ENCODE results near the gene RNF166.

RNF166 gene

GRCh38 chr16:88706229-88706964 lies at the start of gene RNF166, which contains the start of gene CTU2:
Gene RNF166 (minus strand): TSS chr16:88706408. CDS start chr16:88706325, 83 bp downstream.
Gene CTU2 (plus strand): TSS chr16:88706503. CDS start chr16:88706531, 28 bp downstream.
- Mint-ChIP-seq H3K4me1 (ENCODE audit: low read depth) (peaks cover 52% of the 10 kb centered on the region), H3K27ac (peak within 1 kb of the TSS; percentile 94), H3K27me3 (no peaks in the 10 kb centered on the region), H3K9me3 (no peaks in the 10 kb centered on the region), H3K36me3 (ENCODE audit: low read depth) (peaks cover 8% of the 10 kb centered on the region), H3K4me3 (peak within 1 kb of the TSS; percentile 96)

GRCh38 chr16:88754912-88755744 lies 48.9 kb upstream of the RNF166 start:
- H3K4me3 Mint-ChIP-seq: no peak overlapping the region
- peaks cover 6% of the 10 kb centered on the region for H3K4me1 Mint-ChIP-seq (ENCODE audit: low read depth)
- no peaks in the 10 kb centered on the region for H3K27me3 Mint-ChIP-seq
- H3K36me3 Mint-ChIP-seq (ENCODE audit: low read depth): peaks cover 4% of the 10 kb centered on the region
- no peaks in the 10 kb centered on the region for H3K9me3 Mint-ChIP-seq
- H3K27ac Mint-ChIP-seq: no peak overlapping the region

- Mint-ChIP-seq H3K4me3 (no peak overlapping the region), H3K4me1 (ENCODE audit: low read depth) (peaks cover 6% of the 10 kb centered on the region), H3K27ac (no peak overlapping the region), H3K9me3 (no peaks in the 10 kb centered on the region), H3K36me3 (ENCODE audit: low read depth) (peaks cover 4% of the 10 kb centered on the region), H3K27me3 (no peaks in the 10 kb centered on the region)
These were observed 48.1 kb upstream of the RNF166 start for GRCh38 chr16:88754109-88754911.

- Mint-ChIP-seq H3K27ac (peak overlapping the region; percentile 40), H3K4me3 (no peak overlapping the region), H3K36me3 (ENCODE audit: low read depth) (peaks cover 4% of the 10 kb centered on the region), H3K9me3 (no peaks in the 10 kb centered on the region), H3K27me3 (no peaks in the 10 kb centered on the region), H3K4me1 (ENCODE audit: low read depth) (peaks cover 2% of the 10 kb centered on the region)
These were observed 47.4 kb upstream of the RNF166 start for GRCh38 chr16:88753602-88754001.

- H3K4me3 Mint-ChIP-seq: no peak overlapping the region
- no peaks in the 10 kb centered on the region for H3K9me3 Mint-ChIP-seq
- no peak overlapping the region for H3K27ac Mint-ChIP-seq
- H3K4me1 Mint-ChIP-seq (ENCODE audit: low read depth): peaks cover under 1% of the 10 kb centered on the region
- H3K27me3 Mint-ChIP-seq: no peaks in the 10 kb centered on the region
- peaks cover 4% of the 10 kb centered on the region for H3K36me3 Mint-ChIP-seq (ENCODE audit: low read depth)
These were observed 47.0 kb upstream of the RNF166 start for GRCh38 chr16:88753191-88753590.

- H3K9me3 Mint-ChIP-seq: no peaks in the 10 kb centered on the region
- no peak overlapping the region for H3K4me3 Mint-ChIP-seq
- H3K36me3 Mint-ChIP-seq (ENCODE audit: low read depth): peaks cover 4% of the 10 kb centered on the region
- peaks cover 4% of the 10 kb centered on the region for H3K4me1 Mint-ChIP-seq (ENCODE audit: low read depth)
- no peaks in the 10 kb centered on the region for H3K27me3 Mint-ChIP-seq
- H3K27ac Mint-ChIP-seq: no peak overlapping the region
These were observed 46.3 kb upstream of the RNF166 start for GRCh38 chr16:88752386-88753002.

GRCh38 chr16:88750854-88751253 lies 44.6 kb upstream of the RNF166 start:
- H3K27ac Mint-ChIP-seq: no peak overlapping the region
- H3K27me3 Mint-ChIP-seq: no peaks in the 10 kb centered on the region
- peaks cover 4% of the 10 kb centered on the region for H3K36me3 Mint-ChIP-seq (ENCODE audit: low read depth)
- H3K4me1 Mint-ChIP-seq (ENCODE audit: low read depth): peaks cover 13% of the 10 kb centered on the region
- H3K9me3 Mint-ChIP-seq: no peaks in the 10 kb centered on the region
- H3K4me3 Mint-ChIP-seq: no peak overlapping the region

GRCh38 chr16:88749358-88749757 lies 43.1 kb upstream of the RNF166 start:
- no peaks in the 10 kb centered on the region for H3K9me3 Mint-ChIP-seq
- H3K4me1 Mint-ChIP-seq (ENCODE audit: low read depth): peaks cover 25% of the 10 kb centered on the region
- peaks cover 4% of the 10 kb centered on the region for H3K36me3 Mint-ChIP-seq (ENCODE audit: low read depth)
- H3K27ac Mint-ChIP-seq: no peak overlapping the region
- no peak overlapping the region for H3K4me3 Mint-ChIP-seq
- no peaks in the 10 kb centered on the region for H3K27me3 Mint-ChIP-seq

GRCh38 chr16:88748364-88748763 lies 42.2 kb upstream of the RNF166 start:
- H3K27me3 Mint-ChIP-seq: no peaks in the 10 kb centered on the region
- peaks cover 4% of the 10 kb centered on the region for H3K36me3 Mint-ChIP-seq (ENCODE audit: low read depth)
- peaks cover 30% of the 10 kb centered on the region for H3K4me1 Mint-ChIP-seq (ENCODE audit: low read depth)
- no peak overlapping the region for H3K27ac Mint-ChIP-seq
- no peak overlapping the region for H3K4me3 Mint-ChIP-seq
- H3K9me3 Mint-ChIP-seq: no peaks in the 10 kb centered on the region

- Mint-ChIP-seq H3K4me1 (ENCODE audit: low read depth) (peaks cover 30% of the 10 kb centered on the region), H3K27ac (no peak overlapping the region), H3K4me3 (no peak overlapping the region), H3K36me3 (ENCODE audit: low read depth) (peaks cover 4% of the 10 kb centered on the region), H3K27me3 (no peaks in the 10 kb centered on the region), H3K9me3 (no peaks in the 10 kb centered on the region)
These were observed 41.5 kb upstream of the RNF166 start for GRCh38 chr16:88747588-88748301.

GRCh38 chr16:88746506-88746905 lies 40.3 kb upstream of the RNF166 start:
- Mint-ChIP-seq H3K9me3 (no peaks in the 10 kb centered on the region), H3K36me3 (ENCODE audit: low read depth) (peaks cover 1% of the 10 kb centered on the region), H3K27ac (no peak overlapping the region), H3K4me3 (no peak overlapping the region), H3K4me1 (ENCODE audit: low read depth) (peaks cover 30% of the 10 kb centered on the region), H3K27me3 (no peaks in the 10 kb centered on the region)

GRCh38 chr16:88744577-88745521 lies 38.6 kb upstream of the RNF166 start:
- Mint-ChIP-seq H3K9me3 (no peaks in the 10 kb centered on the region), H3K4me3 (no peak overlapping the region), H3K36me3 (ENCODE audit: low read depth) (no peaks in the 10 kb centered on the region), H3K27me3 (no peaks in the 10 kb centered on the region), H3K4me1 (ENCODE audit: low read depth) (peaks cover 30% of the 10 kb centered on the region), H3K27ac (no peak overlapping the region)
